ENCODE measurements around the gene TCEANC2.
"Not testable (repeated sequence)": the region's sequence is repeated elsewhere in the genome, so short reads cannot be mapped to it uniquely, and the experiment has no call there.

TCEANC2 gene

DNA sequence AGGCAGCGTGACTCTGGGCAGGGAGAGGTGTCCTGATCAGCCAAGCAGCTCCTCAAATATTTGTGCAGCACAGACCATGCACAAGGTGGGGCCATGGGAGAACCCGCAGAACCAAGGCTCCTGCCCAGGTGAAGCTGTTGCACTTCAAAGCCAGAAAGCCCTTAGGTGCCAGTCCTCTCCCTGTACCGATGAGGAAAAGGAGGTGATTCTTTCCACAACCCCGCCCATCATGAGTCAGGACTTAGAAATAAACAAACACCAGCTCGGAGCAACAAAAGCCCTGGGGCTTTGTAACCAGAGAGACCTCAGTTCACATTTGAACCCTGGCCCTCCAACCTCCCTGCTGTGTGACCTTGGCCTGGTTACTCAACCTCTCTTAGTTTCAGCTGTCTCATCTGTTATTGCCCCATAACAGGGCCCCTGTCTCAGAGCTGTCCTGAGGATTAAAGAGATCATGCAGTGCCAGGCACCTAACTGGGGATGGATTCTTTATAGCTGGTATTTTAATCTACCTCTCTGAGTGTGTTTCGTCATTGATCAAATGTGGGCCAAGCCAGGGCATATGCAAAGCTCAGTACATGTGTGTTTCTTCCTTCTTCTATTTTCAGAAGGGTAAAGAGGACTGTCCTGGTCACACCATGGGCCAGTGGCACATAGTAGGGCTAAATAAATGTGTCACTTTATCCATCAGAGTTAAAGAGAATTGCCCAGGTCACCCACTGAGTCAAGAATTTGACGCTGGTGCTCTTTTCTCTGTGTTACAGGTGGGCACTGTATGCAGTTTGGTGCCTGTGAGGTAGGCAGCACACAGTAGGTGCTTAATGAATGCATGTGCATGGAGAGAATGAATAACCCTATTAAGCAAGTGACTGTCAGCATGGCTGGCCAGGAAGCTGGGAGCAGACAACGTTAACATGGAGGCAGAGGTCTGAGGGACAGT is 36.8 kb upstream of the TCEANC2 start:
- TF ChIP-seq, protein P1, sequence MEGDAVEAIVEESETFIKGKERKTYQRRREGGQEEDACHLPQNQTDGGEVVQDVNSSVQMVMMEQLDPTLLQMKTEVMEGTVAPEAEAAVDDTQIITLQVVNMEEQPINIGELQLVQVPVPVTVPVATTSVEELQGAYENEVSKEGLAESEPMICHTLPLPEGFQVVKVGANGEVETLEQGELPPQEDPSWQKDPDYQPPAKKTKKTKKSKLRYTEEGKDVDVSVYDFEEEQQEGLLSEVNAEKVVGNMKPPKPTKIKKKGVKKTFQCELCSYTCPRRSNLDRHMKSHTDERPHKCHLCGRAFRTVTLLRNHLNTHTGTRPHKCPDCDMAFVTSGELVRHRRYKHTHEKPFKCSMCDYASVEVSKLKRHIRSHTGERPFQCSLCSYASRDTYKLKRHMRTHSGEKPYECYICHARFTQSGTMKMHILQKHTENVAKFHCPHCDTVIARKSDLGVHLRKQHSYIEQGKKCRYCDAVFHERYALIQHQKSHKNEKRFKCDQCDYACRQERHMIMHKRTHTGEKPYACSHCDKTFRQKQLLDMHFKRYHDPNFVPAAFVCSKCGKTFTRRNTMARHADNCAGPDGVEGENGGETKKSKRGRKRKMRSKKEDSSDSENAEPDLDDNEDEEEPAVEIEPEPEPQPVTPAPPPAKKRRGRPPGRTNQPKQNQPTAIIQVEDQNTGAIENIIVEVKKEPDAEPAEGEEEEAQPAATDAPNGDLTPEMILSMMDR (conservative IDR thresholded peaks at IDR 0.05; ENCODE audit: low read length), result no peak
- DNase-seq (ENCODE audit: low read depth), result peak; percentile 8
- H3K4me3 ChIP-seq (ENCODE audit: low read length), result no peak overlapping the region

DNA sequence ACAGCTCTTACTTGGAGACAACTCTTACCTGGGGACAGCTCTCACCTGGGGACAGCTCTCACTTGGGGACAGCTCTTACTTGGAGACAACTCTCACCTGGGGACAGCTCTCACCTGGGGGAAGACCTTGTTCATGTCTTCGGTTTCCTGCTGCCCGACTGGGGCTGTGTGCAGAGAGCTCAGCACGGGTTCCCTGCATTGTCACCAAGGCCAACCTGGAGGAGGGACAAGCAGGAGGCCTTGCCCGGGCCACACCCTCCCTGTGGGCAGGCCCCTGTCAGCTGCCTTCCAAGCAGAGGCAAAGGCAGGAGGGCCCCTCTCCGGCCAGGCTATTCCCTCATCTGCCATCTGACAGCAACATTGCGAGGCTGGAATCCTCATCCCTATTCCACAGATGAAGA is 35.4 kb upstream of the TCEANC2 start, which contains the start of gene LDLRAD1:
Gene LDLRAD1, minus strand, starts transcription at position 208 of the 400 bp plus-strand sequence. Its CDS starts 74 bp downstream, at position 134.
- no peak within 1 kb of the TSS for H3K4me3 ChIP-seq (ENCODE audit: low read length)
- no peak for DNase-seq (ENCODE audit: low read depth)
- TF ChIP-seq, protein P1 (conservative IDR thresholded peaks at IDR 0.05; ENCODE audit: low read length), result no peak

DNA sequence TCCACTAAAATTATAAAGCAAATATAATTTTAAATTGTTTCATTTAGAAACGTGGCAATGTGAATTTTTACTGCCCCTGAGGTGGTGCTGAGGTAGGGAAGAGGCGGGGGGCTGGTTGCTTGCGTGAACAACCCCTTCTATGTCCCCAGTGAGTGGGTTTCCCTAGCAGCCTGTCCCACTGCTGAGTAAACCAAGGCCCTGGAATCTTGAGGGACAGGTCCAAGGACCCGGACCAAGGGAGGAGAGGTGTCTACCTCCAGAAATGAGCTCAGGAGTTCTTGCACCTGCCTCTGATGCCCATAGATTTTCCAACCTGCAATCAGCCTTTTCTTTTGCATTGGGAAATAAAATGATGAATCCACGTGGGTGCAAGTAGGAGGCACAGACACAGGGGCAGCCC is 34.8 kb upstream of the TCEANC2 start:
- DNase-seq (ENCODE audit: low read depth), result no peak
- TF ChIP-seq, protein P1 (conservative IDR thresholded peaks at IDR 0.05; ENCODE audit: low read length), result no peak
- H3K4me3 ChIP-seq (ENCODE audit: low read length), result no peak overlapping the region

DNA sequence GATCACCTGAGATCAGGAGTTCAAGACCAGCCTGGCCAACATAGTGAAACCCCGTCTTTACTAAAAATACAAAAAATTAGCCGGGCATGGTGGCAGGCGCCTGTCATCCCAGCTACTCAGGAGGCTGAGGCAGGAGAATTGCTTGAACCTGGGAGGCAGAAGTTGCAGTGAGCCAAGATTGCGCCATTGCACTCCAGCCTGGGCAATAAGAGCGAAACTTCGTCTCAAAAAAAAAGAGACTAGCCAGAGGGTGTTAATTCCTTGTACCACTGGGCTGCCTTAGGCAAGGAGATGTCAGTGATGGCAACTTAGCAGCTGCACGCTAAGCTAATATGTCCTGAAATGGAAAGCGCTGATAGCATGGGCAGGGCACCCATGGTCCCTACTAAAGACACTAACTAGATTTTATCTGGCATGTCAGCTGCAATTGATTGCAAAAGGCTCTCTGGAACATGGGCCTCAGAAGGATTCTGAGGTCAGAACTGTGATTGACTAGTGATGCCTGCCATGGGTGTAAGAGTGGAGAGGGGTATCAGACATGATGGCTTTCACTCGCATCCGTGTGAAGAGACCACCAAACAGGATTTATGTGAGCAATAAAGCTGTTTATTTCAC is 33.7 kb upstream of the TCEANC2 start:
- H3K4me3 ChIP-seq (ENCODE audit: low read length); DNase-seq (ENCODE audit: low read depth): not testable (repeated sequence)

DNA sequence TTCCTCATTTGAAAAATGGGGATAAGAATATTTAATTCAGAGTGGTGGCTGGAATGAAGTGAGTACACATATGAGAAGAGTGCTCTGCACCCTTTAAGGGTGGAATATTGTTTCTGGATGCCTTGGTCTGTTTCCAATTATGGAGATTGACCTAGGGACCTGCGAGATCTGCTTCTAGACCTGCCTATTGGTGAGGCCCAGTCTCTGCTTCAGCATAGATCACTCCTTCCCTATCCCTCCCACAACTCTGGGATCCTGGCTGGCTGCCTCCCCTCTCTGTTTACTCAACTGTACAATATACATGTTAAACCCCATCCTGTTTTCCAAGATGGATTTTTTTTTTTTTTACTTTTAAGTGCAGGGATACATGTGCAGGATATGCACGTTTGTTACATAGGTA is 29.1 kb upstream of the TCEANC2 start:
- TF ChIP-seq, protein P1 (conservative IDR thresholded peaks at IDR 0.05; ENCODE audit: low read length), result no peak
- no peak for DNase-seq (ENCODE audit: low read depth)
- no peak overlapping the region for H3K4me3 ChIP-seq (ENCODE audit: low read length)

DNA sequence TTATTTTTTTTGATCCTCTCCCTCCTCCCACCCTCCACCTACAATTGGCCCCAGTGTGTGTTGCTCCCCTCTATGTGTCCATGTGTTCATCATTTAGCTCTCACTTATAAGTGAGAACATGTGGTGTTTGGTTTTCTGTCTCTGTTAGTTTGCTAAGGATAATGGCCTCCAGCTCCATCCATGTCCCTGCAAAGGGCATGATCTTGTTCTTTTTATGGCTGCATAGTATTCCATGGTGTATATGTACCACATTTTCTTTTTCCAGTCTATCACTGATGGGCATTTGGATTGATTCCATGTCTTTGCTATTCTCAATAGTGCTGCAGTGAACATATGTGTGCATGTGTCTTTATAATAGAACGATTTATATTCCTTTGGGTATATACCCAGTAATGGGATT is 28.6 kb upstream of the TCEANC2 start:
- H3K4me3 ChIP-seq (ENCODE audit: low read length); DNase-seq (ENCODE audit: low read depth): not testable (repeated sequence)

DNA sequence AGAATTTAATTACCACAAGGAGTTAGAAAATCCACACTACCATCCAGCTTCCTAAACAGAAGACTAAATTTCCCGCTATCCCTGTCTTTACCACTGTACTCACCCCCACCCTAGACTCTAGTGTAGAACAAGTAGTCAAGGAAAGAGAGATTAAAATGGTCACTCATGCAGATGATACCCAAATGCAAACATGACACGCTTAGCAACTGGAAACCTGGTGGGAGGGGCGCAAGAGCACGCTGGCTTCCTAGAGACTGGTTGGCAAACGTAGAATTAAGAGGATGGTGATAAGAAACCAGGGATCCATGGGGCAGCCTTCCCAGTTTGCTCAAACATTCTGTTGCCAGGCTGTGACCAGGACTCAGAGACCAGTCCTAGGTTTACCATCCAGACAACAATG is 25.6 kb upstream of the TCEANC2 start:
- DNase-seq (ENCODE audit: low read depth), result no peak
- no peak overlapping the region for H3K4me3 ChIP-seq (ENCODE audit: low read length)
- TF ChIP-seq, protein P1 (conservative IDR thresholded peaks at IDR 0.05; ENCODE audit: low read length), result no peak

Measured in AG10803 (cell line).